Measurements from ENCODE around the gene EPHA5.

EPHA5 gene

GRCh38 chr4:65670331-65671031, at the start of gene EPHA5:
EPHA5 (minus strand) TSS chr4:65670489; CDS start chr4:65669742, 747 bp downstream.
- DNase-seq = peak; percentile 48 to 70

- no peak for DNase-seq
Measured at GRCh38 chr4:65719635-65720034, 49.3 kb upstream of the EPHA5 start.

- no peak for DNase-seq
Measured at GRCh38 chr4:65698631-65699030, 28.3 kb upstream of the EPHA5 start.

DNA sequence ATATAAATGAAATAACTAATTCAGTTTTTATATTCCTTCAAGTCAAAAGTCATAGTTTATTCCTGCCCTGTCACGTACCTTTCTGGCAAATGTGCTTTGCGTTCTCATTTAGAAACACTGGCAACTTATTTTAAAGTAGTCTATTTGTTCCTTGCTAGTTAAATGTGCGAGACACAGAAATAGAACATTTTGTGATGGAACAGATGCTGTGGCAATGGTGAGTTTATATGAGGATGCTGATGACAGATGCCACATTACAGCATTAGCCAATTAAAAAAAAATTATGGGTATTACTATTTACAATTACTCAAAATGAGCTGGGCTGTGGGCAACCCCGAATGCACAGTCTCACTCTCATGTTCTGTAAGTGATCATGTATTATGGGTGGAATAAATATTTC, 26.1 kb upstream of the EPHA5 start:
- DNase-seq = no peak

DNA sequence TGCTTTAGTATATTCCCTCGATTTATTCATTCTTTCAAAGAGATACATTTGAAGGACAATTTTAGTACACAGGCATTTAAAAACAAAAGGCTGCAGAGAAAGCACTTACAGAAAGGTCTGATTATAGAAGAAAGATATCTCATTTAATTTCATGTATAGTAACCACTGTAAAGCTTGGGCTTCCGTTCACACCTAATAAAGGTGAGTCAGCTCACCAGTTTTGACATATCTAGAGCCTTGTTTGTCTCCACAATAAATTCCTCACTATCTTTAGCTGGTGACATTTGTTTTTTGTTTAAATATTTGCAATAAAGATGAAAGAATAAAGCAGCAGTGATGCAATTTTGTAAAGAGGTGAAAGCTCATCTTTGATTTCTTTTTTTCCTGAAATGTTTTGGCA, 1.1 kb upstream of the EPHA5 start:
- no peak for DNase-seq

GRCh38 chr4:65670020-65670330, 314 bp downstream of the EPHA5 start:
- no peak for DNase-seq

- DNase-seq = no peak
Measured at GRCh38 chr4:65669111-65670019, 924 bp downstream of the EPHA5 start.

DNA sequence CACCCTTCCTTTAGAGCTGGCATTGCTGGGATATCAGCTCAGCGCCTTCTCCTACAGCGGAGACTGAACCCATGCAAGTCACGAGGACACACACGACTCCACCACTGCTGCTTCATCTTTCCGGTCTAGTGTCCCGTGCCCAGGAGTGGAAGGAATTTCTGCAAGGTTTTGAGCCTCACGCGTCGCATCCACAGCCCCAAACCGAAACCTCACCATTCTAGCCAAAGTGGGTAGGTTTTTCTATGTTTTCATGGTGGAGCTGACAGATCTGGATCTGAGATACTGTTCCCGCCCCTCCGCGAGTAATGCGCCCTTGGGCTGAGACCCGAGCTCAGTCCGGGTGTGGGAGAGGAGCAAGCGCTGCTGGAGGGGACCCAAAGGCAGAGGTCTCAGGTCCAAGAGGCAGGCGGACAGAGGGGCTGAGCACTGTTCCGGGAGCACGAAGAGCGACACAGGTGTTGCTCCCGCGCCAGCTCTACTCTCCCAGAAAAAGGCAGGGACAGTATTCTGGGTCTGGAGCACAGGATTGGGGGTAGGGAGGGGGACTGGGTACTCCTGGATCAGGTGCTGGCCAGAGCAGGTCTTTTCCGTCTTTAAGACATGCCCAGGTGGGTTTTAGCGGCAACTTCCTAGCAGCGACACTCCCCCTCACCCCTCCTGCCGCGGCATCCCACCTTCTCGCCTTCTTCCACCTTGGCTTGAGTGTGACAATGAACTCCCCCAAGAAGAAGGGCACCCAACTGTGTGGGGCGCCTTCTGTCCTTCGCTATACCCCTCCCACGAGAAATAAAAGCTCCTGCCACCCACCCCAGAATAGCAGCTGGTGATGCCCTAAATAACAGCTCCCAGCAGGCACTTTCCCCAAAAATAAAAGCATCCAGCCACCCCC, 1.8 kb downstream of the EPHA5 start:
- no peak for DNase-seq

DNA sequence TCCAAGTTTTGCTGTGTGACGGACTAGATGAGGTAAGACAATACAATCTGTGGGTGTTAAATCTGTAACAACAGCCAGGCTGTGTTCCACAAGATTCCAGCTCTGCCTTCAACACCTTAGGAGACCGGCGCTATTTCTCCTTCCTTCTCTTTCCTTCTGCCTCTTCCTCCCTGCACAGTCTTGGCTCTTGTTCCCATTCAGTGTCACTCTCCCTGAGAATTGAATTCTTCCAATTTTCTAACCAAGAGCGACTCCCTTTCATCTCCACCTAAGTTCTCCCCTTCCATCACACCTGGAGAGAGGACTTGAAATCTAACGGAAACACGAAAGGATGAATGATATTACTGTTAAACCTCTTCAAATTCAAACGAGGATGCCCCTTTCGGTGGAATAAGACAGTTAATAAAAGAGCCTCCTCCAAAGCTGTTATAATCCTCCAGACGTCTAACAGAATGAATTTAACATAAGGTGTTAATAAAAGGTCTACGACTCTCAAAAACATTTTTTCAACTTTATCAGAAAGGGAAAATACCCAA, 2.7 kb downstream of the EPHA5 start:
- no peak for DNase-seq

- peak in 1 of 2 experiments; percentile 10 for DNase-seq
Measured at GRCh38 chr4:65665771-65666523, 4.3 kb downstream of the EPHA5 start.

DNA sequence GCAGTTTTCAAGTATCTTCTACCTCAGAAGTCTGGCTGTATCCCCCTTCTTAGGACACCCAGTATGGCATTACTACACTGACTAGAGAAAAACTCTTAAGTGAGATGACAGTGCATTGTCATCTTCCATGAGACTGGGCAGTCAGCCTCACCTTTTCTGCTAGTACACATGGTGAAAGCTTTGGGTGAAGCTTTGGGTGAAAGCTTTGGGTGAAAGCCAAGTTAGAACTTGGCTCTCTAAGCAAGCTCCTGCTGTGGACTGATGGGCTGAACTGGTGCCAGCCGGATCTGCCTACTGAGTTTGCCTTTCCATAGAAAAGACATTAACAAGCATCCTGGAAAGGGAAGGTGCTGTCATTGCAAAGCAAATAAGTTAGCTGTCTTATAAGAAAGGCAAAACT, 8.8 kb downstream of the EPHA5 start:
- DNase-seq = no peak

DNA sequence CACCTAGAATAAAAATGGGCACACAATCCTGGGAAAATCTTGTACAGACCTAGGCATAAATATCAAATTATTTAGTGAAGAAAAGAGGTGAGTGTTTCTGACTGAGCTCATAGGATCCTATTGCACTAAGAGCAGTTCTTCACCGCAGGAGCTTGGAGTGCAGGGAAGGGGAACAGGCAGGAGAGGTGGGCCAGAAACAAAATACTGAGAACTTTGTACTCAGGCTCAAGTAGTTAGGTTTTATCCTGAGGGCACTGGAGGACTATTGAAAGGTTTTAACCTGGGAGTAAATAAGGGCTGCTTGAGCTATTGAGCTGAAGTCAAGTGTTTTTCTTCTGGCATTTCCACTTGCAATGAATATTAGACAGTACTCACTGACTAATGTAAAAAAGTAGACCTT, 12.2 kb downstream of the EPHA5 start:
- peak in 1 of 2 experiments; percentile 26 for DNase-seq

DNA sequence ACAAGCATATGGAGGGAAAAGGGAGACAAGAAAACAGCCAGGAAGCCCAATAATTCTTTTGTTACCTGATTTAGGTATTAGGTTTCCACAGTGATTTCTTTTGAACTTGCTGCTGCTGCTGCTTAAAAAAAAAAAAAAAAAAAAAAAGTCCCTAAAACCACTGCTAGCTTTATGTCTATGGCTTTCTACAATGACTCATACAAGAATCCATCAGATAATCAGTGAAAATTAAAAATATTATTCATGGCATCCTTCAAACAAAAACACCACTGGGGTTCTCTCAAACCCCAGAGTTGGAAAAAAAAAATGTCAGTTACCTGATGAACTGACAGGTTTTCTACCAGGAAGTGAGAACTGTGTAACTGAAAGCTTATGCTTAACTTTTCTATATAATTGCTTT, 14.3 kb downstream of the EPHA5 start:
- no peak for DNase-seq

DNA sequence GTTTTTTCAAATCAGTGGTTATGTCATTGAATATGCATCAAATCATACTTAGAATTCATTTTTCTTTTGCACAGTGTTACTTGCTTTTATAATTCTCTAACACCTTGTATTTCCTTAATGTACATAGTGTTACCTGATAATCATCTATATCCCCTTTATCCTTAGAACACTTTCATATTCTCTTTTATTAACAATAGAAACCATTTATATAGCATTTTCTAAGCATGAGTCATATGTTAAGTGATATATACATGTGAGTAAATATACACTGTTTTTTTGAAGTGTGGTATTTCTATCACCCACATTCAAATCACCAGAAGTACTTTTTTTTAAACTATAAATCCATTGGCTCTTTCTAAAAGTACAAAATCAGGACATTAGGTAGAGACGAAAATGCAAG, 15.3 kb downstream of the EPHA5 start:
- DNase-seq = no peak

- no peak for DNase-seq
Measured at GRCh38 chr4:65653740-65654361, 16.4 kb downstream of the EPHA5 start.

DNA sequence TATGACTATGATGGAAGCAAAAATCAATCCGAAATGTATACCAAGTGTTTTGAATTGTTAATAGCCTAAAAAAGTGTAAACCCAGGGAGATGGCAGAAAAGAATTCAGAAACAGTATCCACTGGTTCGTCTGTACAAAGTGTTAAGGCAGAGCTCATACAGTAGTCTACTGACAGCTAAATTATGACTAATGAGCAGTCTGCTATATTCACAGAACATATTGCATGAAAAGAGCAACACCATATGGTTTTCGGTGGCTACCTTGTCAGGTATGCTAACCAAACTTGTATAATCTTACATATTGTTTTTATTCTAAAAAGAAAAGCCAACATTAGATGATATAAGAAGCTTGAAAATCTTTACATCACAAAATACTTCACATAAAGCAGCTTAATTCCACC, 18.5 kb downstream of the EPHA5 start:
- DNase-seq = no peak

DNA sequence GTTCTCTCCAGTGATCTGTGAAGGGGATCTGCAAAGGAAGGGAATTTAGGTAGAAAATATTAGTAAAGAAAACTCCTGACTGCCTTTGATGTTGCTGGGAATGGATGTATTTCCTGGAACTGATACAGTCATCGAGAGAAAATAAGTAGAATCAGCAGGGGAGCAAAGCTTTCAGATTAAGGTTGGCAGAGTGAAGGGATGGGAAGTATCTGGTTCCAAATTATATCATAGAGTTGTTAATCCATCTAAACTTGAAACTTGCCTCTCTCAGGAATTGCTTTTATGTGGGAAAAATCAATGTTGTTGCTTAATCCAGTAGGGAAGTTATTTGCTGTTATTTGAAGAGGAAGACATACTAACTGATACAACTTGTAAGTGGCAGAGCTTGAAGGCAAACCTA, 19.3 kb downstream of the EPHA5 start:
- no peak for DNase-seq

DNA sequence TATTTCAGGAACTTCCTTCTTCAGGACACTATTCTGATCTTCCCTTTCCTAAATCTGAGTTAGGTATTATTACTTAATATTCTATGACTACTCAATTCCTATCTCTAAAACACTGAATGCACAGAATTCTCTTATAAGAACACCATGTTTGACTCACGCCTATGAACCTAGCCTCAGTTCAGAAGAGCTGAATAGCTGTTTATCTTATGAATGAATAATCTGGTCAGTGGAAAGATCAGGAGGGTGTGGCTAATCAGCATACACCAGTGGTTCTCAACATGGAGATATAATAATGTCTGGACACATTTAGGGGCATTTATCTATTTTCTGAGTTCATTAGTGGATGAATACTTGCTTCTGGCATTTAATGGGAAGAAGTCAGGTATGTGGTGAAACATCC, 24.2 kb downstream of the EPHA5 start:
- no peak for DNase-seq

DNA sequence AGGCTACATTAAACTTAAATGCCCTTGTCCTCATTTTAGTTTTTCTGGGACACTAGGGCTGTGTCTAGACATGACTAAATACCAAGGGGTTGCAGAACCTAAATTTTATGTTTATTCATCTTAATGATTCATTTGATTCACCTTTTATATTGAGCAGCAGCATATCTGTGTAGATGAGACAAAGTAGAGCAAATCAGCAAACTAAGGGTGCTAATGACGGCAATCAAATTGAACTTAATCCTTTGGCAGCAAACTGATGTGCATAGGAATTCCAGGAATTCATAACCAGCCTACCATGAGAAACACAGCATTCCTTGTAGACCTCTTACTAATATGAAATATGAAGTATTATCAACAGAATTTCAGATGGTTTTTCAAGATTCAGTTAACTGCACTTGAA, 25.1 kb downstream of the EPHA5 start:
- no peak for DNase-seq

DNA sequence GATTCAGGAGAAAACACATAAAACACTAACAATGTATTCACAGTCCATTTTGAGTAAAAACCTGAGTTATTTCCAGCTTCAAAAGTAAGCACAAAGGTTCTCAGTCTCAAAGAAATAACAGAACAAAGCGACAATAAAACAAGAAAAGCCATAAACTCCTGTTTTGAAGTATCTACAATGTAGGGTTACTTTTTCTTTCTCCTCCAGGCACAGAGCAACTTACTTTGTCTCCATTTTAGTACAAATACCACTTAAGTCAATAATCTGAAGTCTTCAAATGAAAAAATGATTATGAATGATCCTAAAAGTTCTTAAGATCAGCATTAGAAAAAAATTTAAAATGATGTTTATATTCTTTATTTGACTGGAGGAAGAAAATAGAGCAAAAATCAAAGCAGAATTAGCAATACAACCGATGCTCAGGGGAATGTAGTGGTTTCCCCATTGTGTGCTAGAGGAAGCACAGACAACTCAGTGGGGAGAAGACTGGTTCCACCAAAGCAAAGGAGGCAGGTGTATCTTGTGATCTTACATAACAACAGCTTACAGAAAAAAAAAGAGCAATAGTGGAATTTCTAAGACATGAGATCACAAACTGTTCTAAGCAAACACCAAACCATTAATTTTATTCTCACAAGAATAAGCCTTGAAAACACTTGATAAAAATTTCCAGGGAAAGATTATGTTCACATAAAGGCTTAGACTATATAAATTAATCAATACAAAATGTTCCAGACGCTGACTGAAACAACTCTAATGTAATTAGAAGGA, 35.1 kb downstream of the EPHA5 start:
- no peak for DNase-seq

DNA sequence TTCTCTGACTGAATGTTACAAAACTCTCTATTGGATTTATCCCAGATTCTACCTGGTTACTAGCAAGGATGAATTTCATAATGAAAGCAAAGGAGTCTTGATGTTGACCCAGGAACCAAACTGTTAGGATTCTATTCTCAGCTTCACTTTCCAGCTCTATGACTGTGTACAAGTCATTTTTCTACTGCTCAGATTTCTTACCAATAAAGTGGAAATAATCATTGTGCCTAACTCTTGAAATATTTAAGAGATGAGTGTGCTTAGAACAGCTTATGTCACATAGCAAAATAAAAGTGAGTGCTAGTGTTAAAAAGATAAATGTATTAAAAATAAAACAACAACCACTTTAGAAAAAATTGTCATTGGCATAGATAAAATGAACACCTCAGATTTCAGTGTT, 45.6 kb downstream of the EPHA5 start:
- DNase-seq = no peak

Measured in NCI-H187 (cell line).